Gastrocnemius medialis (tissue), 4 donors: Measurements from ENCODE around the gene LMOD2. TPM values are rescaled to one million over a fixed set of nuclear protein-coding genes. Genes with fewer than 3 reads are reported as not detected.

Source experiments
- ATAC-seq, 2 donors: fragments of 150-250 bp; one replicate each; pipeline ENCODE4 v1.9.1; 2016
- DNase-seq, 2 donors: peaks; one replicate each; pipeline ENCODE4 v3.0.0-alpha.2; 2019
- H3K27ac ChIP-seq, 4 donors: fragments of 200-600 bp; sonication (generic); 1 replicate in 1 of 4; 2 replicates in 3 of 4; pipeline ENCODE4 v1.5.1; 2016 to 2018; ENCODE audit warnings: mild to moderate bottlenecking in 2 of 4, moderate library complexity in 1 of 4
- H3K27me3 ChIP-seq, 3 donors: fragments of 200-600 bp; sonication (generic) in 2 of 3; 1 replicate in 1 of 3; 2 replicates in 2 of 3; pipeline versions ENCODE4 v1.5.1 to v1.6.0; 2016 to 2019; ENCODE audit warnings: mild to moderate bottlenecking in 1 of 3, moderate library complexity in 1 of 3
- H3K36me3 ChIP-seq, 2 donors: fragments of 200-600 bp; sonication (generic) in 1 of 2; one replicate each; pipeline ENCODE4 v1.5.1; 2017 to 2018
- H3K4me1 ChIP-seq, 2 donors: fragments of 200-600 bp; sonication (generic) in 1 of 2; one replicate each; pipeline ENCODE4 v1.5.1; 2016 to 2017; ENCODE audit warnings: mild to moderate bottlenecking in 2 of 2
- H3K4me3 ChIP-seq, 4 donors: fragments of 200-600 bp; sonication (generic) in 3 of 4; 1 replicate in 1 of 4; 2 replicates in 3 of 4; pipeline ENCODE4 v1.5.1; 2016 to 2019; ENCODE audit warnings: mild to moderate bottlenecking in 2 of 4
- H3K9me3 ChIP-seq, 3 donors: fragments of 200-600 bp; sonication (generic) in 2 of 3; 1 replicate in 1 of 3; 2 replicates in 2 of 3; pipeline ENCODE4 v1.5.1; 2016 to 2019
- CTCF ChIP-seq, 5 experiments: fragments of 450-650 bp in 3 of 5; fragments of 200-600 bp in 2 of 5; sonication (generic) in 2 of 5; IDR thresholded peaks in 4 of 5; conservative IDR thresholded peaks in 1 of 5; 1 replicate in 4 of 5; 2 replicates in 1 of 5; pipeline ENCODE4 v1.5.1; 2016 to 2019; ENCODE audit warnings: antibody characterized with exemption in 5 of 5, mild to moderate bottlenecking in 3 of 5, moderate library complexity in 3 of 5
- POLR2A ChIP-seq, 2 donors: fragments of 450-650 bp; IDR thresholded peaks; one replicate each; pipeline ENCODE4 v1.6.1; 2017; ENCODE audit warnings: antibody characterized with exemption in 2 of 2, mild to moderate bottlenecking in 2 of 2, moderate library complexity in 2 of 2
- in situ Hi-C, 4 donors: fragments of 200-750 bp; cut with MboI; loops; one replicate each; pipeline versions ENCODE4 v1.15.0 to v1.8.0; 2017; ENCODE audit warnings: low sequenced_read_pairs in 4 of 4
- intact Hi-C: fragments of 100-400 bp; cut with DNase I; formaldehyde crosslinking; loops from one replicate; pipeline ENCODE4 v1.15.1; 2023; ENCODE audit warnings: low total_unique reads
- total RNA-seq, 4 donors: library from RNA; depleted of rRNA; stranded (reverse); fragments of >200 nt; gene quantifications; one replicate each; pipeline versions ENCODE4 v1.1.0 to v1.2.3, GENCODE V29; 2016

LMOD2 gene
- total RNA-seq, 4 donors from 2014 or later, result 150 to 518 (median 314) TPM

- Histone ChIP-seq H3K4me1 (peaks cover 68 to 70% of the 10 kb centered on the region in 2 donors), H3K36me3 (peaks cover 0 to 31% of the 10 kb centered on the region in 2 donors), H3K9me3 (no peaks in the 10 kb centered on the region), H3K4me3 (peak overlapping the region; percentile 58 to 73 (median 71)), H3K27me3 (no peaks in the 10 kb centered on the region), H3K27ac (peak overlapping the region; percentile 88 to 96 (median 96))
- in situ Hi-C loops (no loop called here), intact Hi-C loops (no loop called here)
- ATAC-seq (peak in 1 of 2 donors; percentile 11), DNase-seq (no peak)
- no peak for TF ChIP-seq CTCF (IDR thresholded peaks at IDR 0.05 in 4 of 5, conservative IDR thresholded peaks at IDR 0.05 in 1 of 5)
- peak in 1 of 2 donors; percentile 3 for TF ChIP-seq POLR2A (IDR thresholded peaks at IDR 0.05)
Measured at GRCh38 chr7:123660514-123661354, 5.1 kb downstream of the LMOD2 start.

- Histone ChIP-seq H3K9me3 (no peaks in the 10 kb centered on the region), H3K27me3 (no peaks in the 10 kb centered on the region), H3K36me3 (peaks cover 0 to 31% of the 10 kb centered on the region in 2 donors), H3K27ac (peak overlapping the region; percentile 88 to 96 (median 96)), H3K4me1 (peaks cover 75 to 76% of the 10 kb centered on the region in 2 donors), H3K4me3 (peak overlapping the region in 3 of 4 donors; percentile 37 to 73 (median 70))
- DNase-seq (no peak), ATAC-seq (no peak)
- in situ Hi-C loops (no loop called here), intact Hi-C loops (loop anchor here (2.0 kb wide), 1 partner anchor 17 kb away; no protein-coding TSS in a partner anchor)
- TF ChIP-seq POLR2A (IDR thresholded peaks at IDR 0.05) (no peak), CTCF (IDR thresholded peaks at IDR 0.05 in 4 of 5, conservative IDR thresholded peaks at IDR 0.05 in 1 of 5) (no peak)
Measured at GRCh38 chr7:123661765-123662164, 6.1 kb downstream of the LMOD2 start.

- ATAC-seq (no peak), DNase-seq (no peak)
- Histone ChIP-seq H3K27me3 (no peaks in the 10 kb centered on the region), H3K9me3 (no peaks in the 10 kb centered on the region), H3K36me3 (peaks cover 0 to 31% of the 10 kb centered on the region in 2 donors), H3K4me1 (peaks cover 70 to 76% of the 10 kb centered on the region in 2 donors), H3K27ac (peak overlapping the region; percentile 88 to 96 (median 96)), H3K4me3 (peak overlapping the region; percentile 4 to 73 (median 54))
- TF ChIP-seq CTCF (IDR thresholded peaks at IDR 0.05 in 4 of 5, conservative IDR thresholded peaks at IDR 0.05 in 1 of 5), result no peak
- no peak for TF ChIP-seq POLR2A (IDR thresholded peaks at IDR 0.05)
- intact Hi-C loops (loop anchor here (2.0 kb wide), 1 partner anchor 17 kb away; no protein-coding TSS in a partner anchor), in situ Hi-C loops (no loop called here)
Measured at GRCh38 chr7:123662293-123662692, 6.6 kb downstream of the LMOD2 start.

GRCh38 chr7:123662755-123663154 lies 7.1 kb downstream of the LMOD2 start:
- H3K27ac ChIP-seq, result peak overlapping the region; percentile 88 to 96 (median 96)
- in situ Hi-C loops (no loop called here), intact Hi-C loops (loop anchor here (2.0 kb wide), 1 partner anchor 16 kb away; no protein-coding TSS in a partner anchor)
- peaks cover 69 to 76% of the 10 kb centered on the region in 2 donors for H3K4me1 ChIP-seq
- H3K36me3 ChIP-seq, result peaks cover 0 to 31% of the 10 kb centered on the region in 2 donors
- ATAC-seq (no peak), DNase-seq (no peak)
- peak overlapping the region; percentile 17 to 73 (median 54) for H3K4me3 ChIP-seq
- TF ChIP-seq CTCF (IDR thresholded peaks at IDR 0.05 in 4 of 5, conservative IDR thresholded peaks at IDR 0.05 in 1 of 5), result no peak
- TF ChIP-seq POLR2A (IDR thresholded peaks at IDR 0.05), result no peak
- H3K9me3 ChIP-seq, result no peaks in the 10 kb centered on the region
- no peaks in the 10 kb centered on the region for H3K27me3 ChIP-seq
